GM23338 (cell line): Measurements from ENCODE around the gene APOL5. TPM values are rescaled to one million over a fixed set of nuclear protein-coding genes. Genes with fewer than 3 reads are reported as not detected.

ENCODE experiments used
- ATAC-seq: fragments of 200-7000 bp; cut with Tn5 transposase; 3 replicates; pipeline ENCODE4 v1.9.1; 2020
- DNase-seq: peaks from one replicate; pipeline ENCODE4 v3.0.0-alpha.2; 2015; ENCODE audit warnings: low spot score
- H2AFZ ChIP-seq: fragments of 200-600 bp; sonication (generic); 2 replicates; pipeline ENCODE4 v1.8.0; 2016; ENCODE audit warnings: antibody characterized with exemption, mild to moderate bottlenecking, moderate library complexity
- H3F3A ChIP-seq: fragments of 200-600 bp; sonication (generic); replicated peaks from 2 replicates; pipeline ENCODE4 v1.8.0; 2017; ENCODE audit warnings: antibody characterized with exemption, mixed run types, low read depth
- H3K27ac ChIP-seq: fragments of 200-600 bp; sonication (generic); 2 replicates; pipeline ENCODE4 v1.6.1; 2016; ENCODE audit warnings: low read depth
- H3K27me3 ChIP-seq: fragments of 200-600 bp; sonication (generic); 2 replicates; pipeline ENCODE4 v1.8.0; 2016; ENCODE audit warnings: mild to moderate bottlenecking, mixed run types, moderate library complexity; ENCODE audit not compliant: insufficient read depth
- H3K36me3 ChIP-seq: fragments of 200-600 bp; sonication (generic); 2 replicates; pipeline ENCODE4 v1.8.0; 2016; ENCODE audit warnings: mild to moderate bottlenecking; ENCODE audit not compliant: insufficient read depth
- H3K4me1 ChIP-seq: fragments of 200-600 bp; sonication (generic); 2 replicates; pipeline ENCODE4 v1.8.0; 2016; ENCODE audit warnings: mild to moderate bottlenecking, moderate library complexity; ENCODE audit not compliant: insufficient read depth
- H3K4me2 ChIP-seq: fragments of 200-600 bp; sonication (generic); 2 replicates; pipeline ENCODE4 v1.7.1; 2017; ENCODE audit warnings: mixed run types
- H3K4me3 ChIP-seq: fragments of 200-600 bp; sonication (generic); 2 replicates; pipeline ENCODE4 v1.6.1; 2016; ENCODE audit warnings: mixed run types
- H3K79me2 ChIP-seq: fragments of 200-600 bp; sonication (generic); replicated peaks from 2 replicates; pipeline ENCODE4 v1.8.0; 2017; ENCODE audit warnings: mild to moderate bottlenecking; ENCODE audit not compliant: insufficient read depth
- H3K9me2 ChIP-seq: fragments of 200-600 bp; sonication (generic); 2 replicates; pipeline ENCODE4 v1.8.0; 2017; ENCODE audit not compliant: insufficient read depth
- H4K20me1 ChIP-seq: fragments of 200-600 bp; sonication (generic); replicated peaks from 2 replicates; pipeline ENCODE4 v1.8.0; 2017; ENCODE audit warnings: mild to moderate bottlenecking; ENCODE audit not compliant: insufficient read depth
- H3K27ac Mint-ChIP-seq: 2 replicates; pipeline ENCODE4 v1.8.0; 2020; ENCODE audit warnings: inconsistent platforms, mild to moderate bottlenecking, moderate library complexity, mixed read lengths
- H3K27me3 Mint-ChIP-seq: 3 replicates; pipeline ENCODE4 v1.8.0; 2022; ENCODE audit warnings: low read depth, mild to moderate bottlenecking, moderate library complexity, mixed read lengths, inconsistent platforms; ENCODE audit not compliant: insufficient read depth, poor library complexity
- H3K36me3 Mint-ChIP-seq: 3 replicates; pipeline ENCODE4 v1.8.0; 2021; ENCODE audit warnings: low read depth, mild to moderate bottlenecking, inconsistent platforms, moderate library complexity, mixed read lengths
- H3K4me1 Mint-ChIP-seq: 3 replicates; pipeline ENCODE4 v1.8.0; 2020; ENCODE audit warnings: mild to moderate bottlenecking, inconsistent platforms, mixed read lengths
- H3K4me3 Mint-ChIP-seq: 3 replicates; pipeline ENCODE4 v1.8.0; 2021; ENCODE audit warnings: moderate library complexity, mild to moderate bottlenecking, inconsistent platforms, mixed read lengths
- H3K9me3 Mint-ChIP-seq: 3 replicates; pipeline ENCODE4 v1.8.0; 2020; ENCODE audit warnings: moderate library complexity, mild to moderate bottlenecking, inconsistent platforms, mixed read lengths
- CREB1 ChIP-seq: fragments of 250-450 bp; sonication (Bioruptor Pico); IDR thresholded peaks from 2 replicates; pipeline ENCODE4 v1.5.0; 2020; ENCODE audit warnings: low read depth, mild to moderate bottlenecking, moderate library complexity
- ETS1 ChIP-seq: IDR thresholded peaks from 2 replicates; pipeline ENCODE4 v1.6.1; 2016; ENCODE audit warnings: antibody characterized with exemption
- EZH2 ChIP-seq: fragments of 200-600 bp; sonication (generic); IDR thresholded peaks from one replicate; pipeline ENCODE4 v1.8.0; 2017; ENCODE audit warnings: antibody characterized with exemption, mild to moderate bottlenecking, low read depth; ENCODE audit not compliant: unreplicated experiment
- JUNB ChIP-seq: IDR thresholded peaks from one replicate; pipeline ENCODE4 v1.6.1; 2016; ENCODE audit warnings: antibody characterized with exemption; ENCODE audit not compliant: unreplicated experiment
- NANOG ChIP-seq: IDR thresholded peaks from 2 replicates; pipeline ENCODE4 v1.6.1; 2016; ENCODE audit warnings: antibody characterized with exemption, borderline replicate concordance
- POLR2AphosphoS5 ChIP-seq: IDR thresholded peaks from 2 replicates; pipeline ENCODE4 v1.6.1; 2016; ENCODE audit warnings: antibody characterized with exemption, low read depth
- REST ChIP-seq: IDR thresholded peaks from one replicate; pipeline ENCODE4 v1.6.1; 2018; ENCODE audit warnings: antibody characterized with exemption; ENCODE audit not compliant: unreplicated experiment
- STAT1 ChIP-seq: IDR thresholded peaks from one replicate; pipeline ENCODE4 v1.6.1; 2016; ENCODE audit warnings: antibody characterized with exemption; ENCODE audit not compliant: unreplicated experiment
- ZNF114 ChIP-seq: fragments of 250-450 bp; sonication (Bioruptor Pico); IDR thresholded peaks from 2 replicates; pipeline ENCODE4 v1.5.0; 2020; ENCODE audit warnings: mild to moderate bottlenecking, moderate library complexity
- ZNF331 ChIP-seq: fragments of 250-450 bp; sonication (Bioruptor Pico); IDR thresholded peaks from 2 replicates; pipeline ENCODE4 v1.5.0; 2020; ENCODE audit warnings: low read depth, mild to moderate bottlenecking, moderate library complexity
- ZNF462 ChIP-seq: fragments of 250-450 bp; sonication (Bioruptor Pico); IDR thresholded peaks from 2 replicates; pipeline ENCODE4 v1.5.0; 2020; ENCODE audit warnings: mild to moderate bottlenecking, moderate library complexity
- polyA plus RNA-seq: library from polyadenylated mRNA; unstranded; fragments of >200 nt; fragmentation: Nextera tagmentation; extraction: Ambion mirVana; gene quantifications from 2 replicates; pipeline ENCODE4 v1.2.1, GENCODE V29; 2016
- total RNA-seq: library from RNA; depleted of rRNA; stranded (reverse); fragments of >200 nt; shearing (Covaris generic); gene quantifications from 2 replicates; pipeline ENCODE4 v1.2.3, GENCODE V29; 2014
- TF ChIP-seq, protein P1 (sequence below), 2 experiments: fragments of 200-600 bp in 1 of 2; sonication (generic) in 1 of 2; conservative IDR thresholded peaks; 2 replicates each; pipeline versions ENCODE4 v1.5.1 to v1.6.1; 2016 to 2017; ENCODE audit warnings: antibody characterized with exemption in 2 of 2, low read depth in 2 of 2, mild to moderate bottlenecking in 2 of 2, moderate library complexity in 1 of 2

APOL5 gene
- total and polyA plus RNA-seq, 2 experiments from 2014 or later, result not detected

DNA sequence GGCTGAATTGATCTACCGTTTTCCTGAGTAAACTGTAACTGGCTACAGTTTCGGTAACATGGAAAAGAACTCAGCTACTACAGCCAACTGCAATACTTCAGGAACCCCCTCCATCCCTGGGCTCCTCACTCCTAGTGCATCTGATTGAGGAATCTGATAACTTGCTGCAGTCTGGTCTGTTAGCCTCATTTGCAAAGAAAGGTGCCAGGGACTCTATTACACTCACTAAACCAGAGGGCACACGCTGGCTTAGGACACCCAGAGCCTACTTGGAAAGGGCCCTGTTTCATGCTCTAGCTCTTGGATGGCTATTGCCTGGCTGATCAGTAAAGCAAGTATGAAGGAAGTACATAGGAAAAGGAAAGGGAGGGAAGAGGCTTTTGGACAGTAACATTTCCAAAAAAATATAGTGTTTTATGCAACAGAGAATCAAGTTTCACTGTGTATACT, 22.3 kb downstream of the APOL5 start (continued):
- TF ChIP-seq ZNF462 (CRISPR knock-in tag) (no peak), ZNF114 (CRISPR knock-in tag) (no peak), JUNB (no peak), EZH2 (no peak), STAT1 (no peak), POLR2AphosphoS5 (no peak), NANOG (no peak), ZNF331 (CRISPR knock-in tag) (no peak), ETS1 (no peak), CREB1 (no peak)

DNA sequence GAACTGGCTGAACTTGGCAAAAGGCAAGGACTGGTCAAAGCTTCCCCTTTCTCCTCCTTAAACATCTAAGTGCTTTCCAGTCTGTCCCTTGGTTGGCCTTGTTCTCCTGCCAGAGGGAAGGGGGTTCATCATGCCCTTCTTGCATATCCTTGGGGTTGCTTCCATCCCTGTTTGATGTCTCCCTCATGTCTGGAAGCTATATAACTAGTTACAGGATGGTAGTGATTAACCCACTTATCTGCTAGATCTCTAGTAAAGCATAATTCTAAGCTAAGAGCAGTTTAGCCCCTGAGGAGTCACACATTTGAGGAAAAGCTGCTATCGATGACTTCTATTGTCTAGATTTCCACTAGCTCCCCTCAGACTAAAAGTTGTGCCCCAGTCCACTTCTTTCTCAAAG, 22.9 kb downstream of the APOL5 start:
- H3K4me3 ChIP-seq, result no peak overlapping the region
- no peak for ATAC-seq
- no peak overlapping the region for H3K4me2 ChIP-seq
- no peaks in the 10 kb centered on the region for H3F3A ChIP-seq
- peak overlapping the region; percentile 30; the same call in 1 of the 2 replicates for H3K27ac ChIP-seq
- no peak overlapping the region for H2AFZ ChIP-seq
- DNase-seq, result no peak
- Mint-ChIP-seq H3K4me3 (no peak overlapping the region), H3K9me3 (peaks cover 5% of the 10 kb centered on the region; the same call in 1 of the 3 replicates), H3K27ac (no peak overlapping the region), H3K27me3 (peaks cover 6% of the 10 kb centered on the region), H3K4me1 (peaks cover 38% of the 10 kb centered on the region), H3K36me3 (peaks cover 46% of the 10 kb centered on the region)
- no peaks in the 10 kb centered on the region for H3K27me3 ChIP-seq
- H4K20me1 ChIP-seq, result 0 out of 2 replicates have a peak, but pooled peaks cover 4% of the 10 kb centered on the region
- no peaks in the 10 kb centered on the region for H3K36me3 ChIP-seq
- H3K79me2 ChIP-seq, result no peaks in the 10 kb centered on the region
- H3K4me1 ChIP-seq, result peaks cover 13% of the 10 kb centered on the region; the same call in 1 of the 2 replicates
- no peaks in the 10 kb centered on the region for H3K9me2 ChIP-seq
- TF ChIP-seq EZH2, result no peak
- no peak for TF ChIP-seq ETS1
- TF ChIP-seq REST, result no peak
- no peak for TF ChIP-seq ZNF114 (CRISPR knock-in tag)
- no peak for TF ChIP-seq ZNF331 (CRISPR knock-in tag)
- TF ChIP-seq, protein P1, sequence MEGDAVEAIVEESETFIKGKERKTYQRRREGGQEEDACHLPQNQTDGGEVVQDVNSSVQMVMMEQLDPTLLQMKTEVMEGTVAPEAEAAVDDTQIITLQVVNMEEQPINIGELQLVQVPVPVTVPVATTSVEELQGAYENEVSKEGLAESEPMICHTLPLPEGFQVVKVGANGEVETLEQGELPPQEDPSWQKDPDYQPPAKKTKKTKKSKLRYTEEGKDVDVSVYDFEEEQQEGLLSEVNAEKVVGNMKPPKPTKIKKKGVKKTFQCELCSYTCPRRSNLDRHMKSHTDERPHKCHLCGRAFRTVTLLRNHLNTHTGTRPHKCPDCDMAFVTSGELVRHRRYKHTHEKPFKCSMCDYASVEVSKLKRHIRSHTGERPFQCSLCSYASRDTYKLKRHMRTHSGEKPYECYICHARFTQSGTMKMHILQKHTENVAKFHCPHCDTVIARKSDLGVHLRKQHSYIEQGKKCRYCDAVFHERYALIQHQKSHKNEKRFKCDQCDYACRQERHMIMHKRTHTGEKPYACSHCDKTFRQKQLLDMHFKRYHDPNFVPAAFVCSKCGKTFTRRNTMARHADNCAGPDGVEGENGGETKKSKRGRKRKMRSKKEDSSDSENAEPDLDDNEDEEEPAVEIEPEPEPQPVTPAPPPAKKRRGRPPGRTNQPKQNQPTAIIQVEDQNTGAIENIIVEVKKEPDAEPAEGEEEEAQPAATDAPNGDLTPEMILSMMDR (conservative IDR thresholded peaks at IDR 0.05; ENCODE audit: low read depth in 2 of 2), result no peak
